GM19397 (cell line): ENCODE measurements around the gene E2F4.

Experiments used
- ATAC-seq: cut with Tn5 transposase; IDR thresholded peaks from one replicate; pipeline ENCODE4 v1.9.1; 2021; ENCODE audit warnings: mild to moderate bottlenecking, moderate library complexity; ENCODE audit not compliant: unreplicated experiment

Gene E2F4

GRCh38 chr16:67173323-67173722 lies 18.6 kb upstream of the E2F4 start:
- ATAC-seq, result no peak

GRCh38 chr16:67173808-67174705 lies 17.9 kb upstream of the E2F4 start:
- peak; percentile 31 for ATAC-seq

GRCh38 chr16:67174706-67175231 lies 17.2 kb upstream of the E2F4 start:
- no peak for ATAC-seq

- no peak for ATAC-seq
Measured at GRCh38 chr16:67176662-67177061, 15.3 kb upstream of the E2F4 start.

- ATAC-seq, result no peak
Measured at GRCh38 chr16:67177743-67178699, 13.9 kb upstream of the E2F4 start.

- no peak for ATAC-seq
Measured at GRCh38 chr16:67179421-67180080, 12.4 kb upstream of the E2F4 start.

- no peak for ATAC-seq
Measured at GRCh38 chr16:67180166-67180565, 11.8 kb upstream of the E2F4 start.

GRCh38 chr16:67181346-67181745 lies 10.6 kb upstream of the E2F4 start:
- no peak for ATAC-seq

GRCh38 chr16:67182288-67182687 lies 9.7 kb upstream of the E2F4 start:
- no peak for ATAC-seq

GRCh38 chr16:67183284-67183626 lies 8.7 kb upstream of the E2F4 start:
- no peak for ATAC-seq

- peak; percentile 80 for ATAC-seq
Measured at GRCh38 chr16:67183627-67184452, 8.1 kb upstream of the E2F4 start, which contains the start of gene MATCAP1. Gene MATCAP1, minus strand, starts transcription at chr16:67183963. Its CDS starts 3,353 bp downstream, at chr16:67180610.

- peak; percentile 9 for ATAC-seq
Measured at GRCh38 chr16:67184453-67184994, 7.4 kb upstream of the E2F4 start.

- no peak for ATAC-seq
Measured at GRCh38 chr16:67184995-67185650, 6.8 kb upstream of the E2F4 start.

GRCh38 chr16:67185651-67186134 lies 6.3 kb upstream of the E2F4 start:
- ATAC-seq, result no peak

- no peak for ATAC-seq
Measured at GRCh38 chr16:67186550-67186950, 5.4 kb upstream of the E2F4 start.

GRCh38 chr16:67187175-67187890 lies 4.6 kb upstream of the E2F4 start:
- no peak for ATAC-seq

GRCh38 chr16:67188323-67188722 lies 3.6 kb upstream of the E2F4 start:
- ATAC-seq, result no peak

- no peak for ATAC-seq
Measured at GRCh38 chr16:67188798-67189197, 3.2 kb upstream of the E2F4 start.
